ENCODE data around the gene MSH5.

Gene MSH5

DNA sequence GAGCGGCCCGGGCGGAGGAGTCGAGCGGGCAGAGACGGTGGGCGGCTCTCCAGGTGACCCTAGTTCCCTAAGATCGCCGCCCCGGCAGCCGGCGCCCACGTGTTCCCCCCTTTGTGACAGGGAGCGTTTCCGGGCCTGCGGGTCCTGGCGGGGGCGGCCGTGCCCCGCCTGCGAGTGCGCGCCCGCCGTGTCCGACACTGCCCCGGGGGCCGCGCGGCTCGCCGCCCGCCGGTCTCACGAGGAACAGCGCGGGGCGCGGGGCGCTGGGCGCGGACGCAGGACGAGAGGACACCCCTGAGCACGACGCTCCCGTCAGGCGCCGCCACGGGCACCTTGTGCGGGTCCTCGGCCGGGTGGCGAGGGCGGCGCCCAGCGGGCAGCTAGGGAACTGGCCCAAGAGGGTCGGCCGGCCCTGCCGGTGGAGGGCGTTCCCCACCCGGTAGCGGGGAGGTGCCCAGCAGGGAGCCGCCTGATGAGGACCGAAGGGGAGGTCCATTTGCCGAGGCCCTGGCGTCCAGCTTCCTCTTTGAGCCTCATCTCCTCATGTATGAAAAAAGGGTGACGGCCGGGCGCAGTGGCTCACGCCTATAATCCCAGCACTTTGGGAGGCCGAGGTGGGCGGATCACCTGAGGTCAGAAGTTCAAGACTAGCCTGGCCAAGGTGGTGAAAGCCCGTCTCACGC, 56.0 kb downstream of the MSH5 start, which contains the start of gene VARS1:
Gene VARS1 (minus strand): TSS at position 137 of the 683 bp plus-strand sequence. CDS start 535 bp downstream, outside the sequence.
- peak within 1 kb of the TSS; percentile 77 for H3K4me3 ChIP-seq (ENCODE audit: insufficient read depth, low read length, poor library complexity, severe bottlenecking)
- no peaks in the 10 kb centered on the region for H4K20me1 ChIP-seq (ENCODE audit: low read depth, low read length)
- H3K79me2 ChIP-seq (ENCODE audit: insufficient read depth, low read length): peaks cover 36% of the 10 kb centered on the region
- H3K9me2 ChIP-seq (replicated peaks; ENCODE audit: insufficient read depth, low read length): no peaks in the 10 kb centered on the region
- H3K4me2 ChIP-seq (ENCODE audit: low read depth, low read length, poor library complexity, severe bottlenecking): peak within 1 kb of the TSS; percentile 83
- H3F3A ChIP-seq (ENCODE audit: insufficient read depth): peaks cover 50% of the 10 kb centered on the region
- peak within 1 kb of the TSS; percentile 66 for H3K27ac ChIP-seq (ENCODE audit: low read depth, low read length)
- no peaks in the 10 kb centered on the region for H3K27me3 ChIP-seq (ENCODE audit: low read length)
- H3K9ac ChIP-seq (ENCODE audit: low read length): peak within 1 kb of the TSS; percentile 94
- peak within 1 kb of the TSS; percentile 31 for H2AFZ ChIP-seq (ENCODE audit: low read depth, low read length, severe bottlenecking)
- H3K36me3 ChIP-seq (ENCODE audit: low read length): peaks cover 6% of the 10 kb centered on the region
- TF ChIP-seq, protein P1, sequence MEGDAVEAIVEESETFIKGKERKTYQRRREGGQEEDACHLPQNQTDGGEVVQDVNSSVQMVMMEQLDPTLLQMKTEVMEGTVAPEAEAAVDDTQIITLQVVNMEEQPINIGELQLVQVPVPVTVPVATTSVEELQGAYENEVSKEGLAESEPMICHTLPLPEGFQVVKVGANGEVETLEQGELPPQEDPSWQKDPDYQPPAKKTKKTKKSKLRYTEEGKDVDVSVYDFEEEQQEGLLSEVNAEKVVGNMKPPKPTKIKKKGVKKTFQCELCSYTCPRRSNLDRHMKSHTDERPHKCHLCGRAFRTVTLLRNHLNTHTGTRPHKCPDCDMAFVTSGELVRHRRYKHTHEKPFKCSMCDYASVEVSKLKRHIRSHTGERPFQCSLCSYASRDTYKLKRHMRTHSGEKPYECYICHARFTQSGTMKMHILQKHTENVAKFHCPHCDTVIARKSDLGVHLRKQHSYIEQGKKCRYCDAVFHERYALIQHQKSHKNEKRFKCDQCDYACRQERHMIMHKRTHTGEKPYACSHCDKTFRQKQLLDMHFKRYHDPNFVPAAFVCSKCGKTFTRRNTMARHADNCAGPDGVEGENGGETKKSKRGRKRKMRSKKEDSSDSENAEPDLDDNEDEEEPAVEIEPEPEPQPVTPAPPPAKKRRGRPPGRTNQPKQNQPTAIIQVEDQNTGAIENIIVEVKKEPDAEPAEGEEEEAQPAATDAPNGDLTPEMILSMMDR (IDR thresholded peaks at IDR 0.05; ENCODE audit: insufficient read depth, low read length, poor library complexity, severe bottlenecking): peak; percentile 81
- TF ChIP-seq EZH2phosphoT487 (conservative IDR thresholded peaks at IDR 0.05; ENCODE audit: low read length): no peak
- H3K9me3 ChIP-seq (ENCODE audit: insufficient read depth, low read length): no peaks in the 10 kb centered on the region

DNA sequence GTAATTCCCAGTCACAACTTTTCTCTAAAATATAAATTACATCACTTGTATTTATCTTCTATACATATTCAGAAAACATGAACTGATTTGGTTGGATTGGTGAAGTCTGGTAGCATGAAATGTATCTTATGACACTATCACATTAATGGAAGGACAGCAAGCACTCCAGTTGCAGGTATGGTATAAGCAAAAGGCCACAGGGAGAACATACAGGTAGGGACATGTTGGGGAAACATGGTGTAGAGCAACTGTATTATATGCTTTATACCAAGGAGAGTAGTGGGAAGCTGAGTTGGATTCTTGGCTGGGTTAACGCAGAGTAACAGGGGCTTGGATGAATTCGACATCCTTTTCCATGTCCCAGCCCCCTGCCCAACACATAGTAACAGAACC, 57.2 kb downstream of the MSH5 start:
- no peak overlapping the region for H3K27ac ChIP-seq (ENCODE audit: low read depth, low read length)
- peaks cover 44% of the 10 kb centered on the region for H3K79me2 ChIP-seq (ENCODE audit: insufficient read depth, low read length)
- H3K9me3 ChIP-seq (ENCODE audit: insufficient read depth, low read length): no peaks in the 10 kb centered on the region
- no peak overlapping the region for H3K4me2 ChIP-seq (ENCODE audit: low read depth, low read length, poor library complexity, severe bottlenecking)
- no peak overlapping the region for H3K4me3 ChIP-seq (ENCODE audit: insufficient read depth, low read length, poor library complexity, severe bottlenecking)
- peaks cover 3% of the 10 kb centered on the region; the same call in 1 of the 2 replicates for H3K36me3 ChIP-seq (ENCODE audit: low read length)
- H4K20me1 ChIP-seq (ENCODE audit: low read depth, low read length): no peaks in the 10 kb centered on the region
- H2AFZ ChIP-seq (ENCODE audit: low read depth, low read length, severe bottlenecking): no peak overlapping the region
- H3K9ac ChIP-seq (ENCODE audit: low read length): no peak overlapping the region
- H3F3A ChIP-seq (ENCODE audit: insufficient read depth): peaks cover 46% of the 10 kb centered on the region
- TF ChIP-seq, protein P1 (IDR thresholded peaks at IDR 0.05; ENCODE audit: insufficient read depth, low read length, poor library complexity, severe bottlenecking): no peak
- TF ChIP-seq EZH2phosphoT487 (conservative IDR thresholded peaks at IDR 0.05; ENCODE audit: low read length): no peak
- H3K9me2 ChIP-seq (replicated peaks; ENCODE audit: insufficient read depth, low read length): no peaks in the 10 kb centered on the region
- H3K27me3 ChIP-seq (ENCODE audit: low read length): no peaks in the 10 kb centered on the region

DNA sequence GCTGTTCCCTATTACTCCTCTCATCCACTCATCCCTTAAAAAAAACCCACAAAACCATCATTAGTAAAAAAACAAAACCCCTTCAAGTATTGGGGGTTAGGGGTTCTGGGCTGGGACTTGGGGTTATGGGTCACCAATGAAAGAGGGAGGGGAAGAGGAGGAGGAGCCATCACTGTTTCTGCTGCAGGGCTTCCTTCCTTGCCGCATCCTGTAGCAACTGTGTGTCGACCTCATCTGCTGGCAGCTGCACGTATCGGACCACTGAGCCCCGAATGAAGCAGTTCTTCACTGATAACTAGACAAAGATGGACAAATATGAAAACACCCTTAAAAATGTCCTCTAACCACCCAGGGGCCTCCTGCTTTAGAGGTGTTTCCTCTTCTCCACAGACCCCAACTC, 57.8 kb downstream of the MSH5 start:
- peaks cover 41% of the 10 kb centered on the region for H3K79me2 ChIP-seq (ENCODE audit: insufficient read depth, low read length)
- no peak overlapping the region for H3K9ac ChIP-seq (ENCODE audit: low read length)
- H4K20me1 ChIP-seq (ENCODE audit: low read depth, low read length): no peaks in the 10 kb centered on the region
- H3K9me3 ChIP-seq (ENCODE audit: insufficient read depth, low read length): no peaks in the 10 kb centered on the region
- H3K4me3 ChIP-seq (ENCODE audit: insufficient read depth, low read length, poor library complexity, severe bottlenecking): no peak overlapping the region
- H3K9me2 ChIP-seq (replicated peaks; ENCODE audit: insufficient read depth, low read length): no peaks in the 10 kb centered on the region
- peaks cover 3% of the 10 kb centered on the region; the same call in 1 of the 2 replicates for H3K36me3 ChIP-seq (ENCODE audit: low read length)
- no peak overlapping the region for H2AFZ ChIP-seq (ENCODE audit: low read depth, low read length, severe bottlenecking)
- no peaks in the 10 kb centered on the region for H3K27me3 ChIP-seq (ENCODE audit: low read length)
- peak overlapping the region; percentile 19 for H3K27ac ChIP-seq (ENCODE audit: low read depth, low read length)
- TF ChIP-seq EZH2phosphoT487 (conservative IDR thresholded peaks at IDR 0.05; ENCODE audit: low read length): no peak
- TF ChIP-seq, protein P1 (IDR thresholded peaks at IDR 0.05; ENCODE audit: insufficient read depth, low read length, poor library complexity, severe bottlenecking): no peak
- no peak overlapping the region for H3K4me2 ChIP-seq (ENCODE audit: low read depth, low read length, poor library complexity, severe bottlenecking)
- peaks cover 43% of the 10 kb centered on the region for H3F3A ChIP-seq (ENCODE audit: insufficient read depth)

All from SU-DHL-6 (cell line).